ENCODE results near the gene ADAMTS6. TPM values are rescaled to one million over a fixed set of nuclear protein-coding genes. Genes with fewer than 3 reads are reported as not detected.

ADAMTS6 gene
- total and polyA plus RNA-seq, 5 donors from 2014 or later = 0.03 to 1.5 (median 0.14) TPM; not detected in 1

GRCh38 chr5:65462139-65462705 is 19.5 kb downstream of the ADAMTS6 start:
- no peak for ATAC-seq (ENCODE audit: low read depth in 2 of 2)
- no peaks in the 10 kb centered on the region for H3K27me3 Mint-ChIP-seq
- Histone ChIP-seq H3K4me1 (ENCODE audit: control insufficient read depth, insufficient read depth, low read length, poor library complexity, severe bottlenecking) (no peaks in the 10 kb centered on the region), H3K27ac (ENCODE audit: insufficient read depth, low read length, poor library complexity, severe bottlenecking) (no peak overlapping the region), H3K4me3 (ENCODE audit: low read depth, low read length) (no peak overlapping the region), H3K36me3 (ENCODE audit: control insufficient read depth, insufficient read depth, low read length) (no peaks in the 10 kb centered on the region), H3K27me3 (ENCODE audit: control insufficient read depth, insufficient read depth, low read length) (peaks cover 16% of the 10 kb centered on the region), H3K9me3 (ENCODE audit: control insufficient read depth in 2 of 2, low read length in 2 of 2) (no peaks in the 10 kb centered on the region)
- H3K4me1 Mint-ChIP-seq = no peaks in the 10 kb centered on the region
- DNase-seq = no peak
- peaks cover 0 to 1% (median 0%) of the 10 kb centered on the region in 7 donors for H3K9me3 Mint-ChIP-seq
- no peak overlapping the region for H3K27ac Mint-ChIP-seq
- peaks cover 4% of the 10 kb centered on the region for H3K36me3 Mint-ChIP-seq
- no peak overlapping the region for H3K4me3 Mint-ChIP-seq

GRCh38 chr5:65461490-65461889 is 20.2 kb downstream of the ADAMTS6 start:
- no peak for DNase-seq
- peaks cover 4% of the 10 kb centered on the region for H3K36me3 Mint-ChIP-seq
- H3K4me1 Mint-ChIP-seq = no peaks in the 10 kb centered on the region
- no peak overlapping the region for H3K4me3 Mint-ChIP-seq
- H3K36me3 ChIP-seq (ENCODE audit: control insufficient read depth, insufficient read depth, low read length) = no peaks in the 10 kb centered on the region
- peaks cover 0 to 1% (median 0%) of the 10 kb centered on the region in 7 donors for H3K9me3 Mint-ChIP-seq
- no peak overlapping the region for H3K27ac Mint-ChIP-seq
- H3K4me3 ChIP-seq (ENCODE audit: low read depth, low read length) = no peak overlapping the region
- peaks cover 16% of the 10 kb centered on the region for H3K27me3 ChIP-seq (ENCODE audit: control insufficient read depth, insufficient read depth, low read length)
- H3K27me3 Mint-ChIP-seq = no peaks in the 10 kb centered on the region
- H3K4me1 ChIP-seq (ENCODE audit: control insufficient read depth, insufficient read depth, low read length, poor library complexity, severe bottlenecking) = no peaks in the 10 kb centered on the region
- H3K27ac ChIP-seq (ENCODE audit: insufficient read depth, low read length, poor library complexity, severe bottlenecking) = no peak overlapping the region
- no peaks in the 10 kb centered on the region for H3K9me3 ChIP-seq (ENCODE audit: control insufficient read depth in 2 of 2, low read length in 2 of 2)
- no peak for ATAC-seq (ENCODE audit: low read depth in 2 of 2)

GRCh38 chr5:65459995-65460394 is 21.7 kb downstream of the ADAMTS6 start:
- Mint-ChIP-seq H3K9me3 (peaks cover 0 to 1% (median 0%) of the 10 kb centered on the region in 7 donors), H3K36me3 (peaks cover 4% of the 10 kb centered on the region), H3K27ac (no peak overlapping the region), H3K4me1 (no peaks in the 10 kb centered on the region), H3K4me3 (no peak overlapping the region), H3K27me3 (no peaks in the 10 kb centered on the region)
- Histone ChIP-seq H3K4me1 (ENCODE audit: control insufficient read depth, insufficient read depth, low read length, poor library complexity, severe bottlenecking) (no peaks in the 10 kb centered on the region), H3K27ac (ENCODE audit: insufficient read depth, low read length, poor library complexity, severe bottlenecking) (no peak overlapping the region), H3K9me3 (ENCODE audit: control insufficient read depth in 2 of 2, low read length in 2 of 2) (no peaks in the 10 kb centered on the region), H3K4me3 (ENCODE audit: low read depth, low read length) (no peak overlapping the region), H3K27me3 (ENCODE audit: control insufficient read depth, insufficient read depth, low read length) (peaks cover 12% of the 10 kb centered on the region), H3K36me3 (ENCODE audit: control insufficient read depth, insufficient read depth, low read length) (no peaks in the 10 kb centered on the region)
- ATAC-seq (ENCODE audit: low read depth in 2 of 2) (no peak), DNase-seq (no peak)

- Mint-ChIP-seq H3K4me1 (no peaks in the 10 kb centered on the region), H3K27me3 (no peaks in the 10 kb centered on the region), H3K27ac (no peak overlapping the region), H3K9me3 (peaks cover 0 to 1% (median 0%) of the 10 kb centered on the region in 7 donors), H3K36me3 (peaks cover 4% of the 10 kb centered on the region), H3K4me3 (no peak overlapping the region)
- ATAC-seq (ENCODE audit: low read depth in 2 of 2) = no peak
- Histone ChIP-seq H3K4me1 (ENCODE audit: control insufficient read depth, insufficient read depth, low read length, poor library complexity, severe bottlenecking) (no peaks in the 10 kb centered on the region), H3K27ac (ENCODE audit: insufficient read depth, low read length, poor library complexity, severe bottlenecking) (no peak overlapping the region), H3K9me3 (ENCODE audit: control insufficient read depth in 2 of 2, low read length in 2 of 2) (no peaks in the 10 kb centered on the region), H3K27me3 (ENCODE audit: control insufficient read depth, insufficient read depth, low read length) (peaks cover 2% of the 10 kb centered on the region), H3K36me3 (ENCODE audit: control insufficient read depth, insufficient read depth, low read length) (no peaks in the 10 kb centered on the region), H3K4me3 (ENCODE audit: low read depth, low read length) (no peak overlapping the region)
- no peak for DNase-seq
These were observed 26.7 kb downstream of the ADAMTS6 start for GRCh38 chr5:65455064-65455463.

- H3K4me1 ChIP-seq (ENCODE audit: control insufficient read depth, insufficient read depth, low read length, poor library complexity, severe bottlenecking) = no peaks in the 10 kb centered on the region
- H3K9me3 ChIP-seq (ENCODE audit: control insufficient read depth in 2 of 2, low read length in 2 of 2) = no peaks in the 10 kb centered on the region
- DNase-seq (no peak), ATAC-seq (ENCODE audit: low read depth in 2 of 2) (no peak)
- H3K36me3 ChIP-seq (ENCODE audit: control insufficient read depth, insufficient read depth, low read length) = no peaks in the 10 kb centered on the region
- Mint-ChIP-seq H3K27me3 (no peaks in the 10 kb centered on the region), H3K4me3 (no peak overlapping the region), H3K9me3 (no peaks in the 10 kb centered on the region), H3K27ac (no peak overlapping the region), H3K4me1 (no peaks in the 10 kb centered on the region), H3K36me3 (no peaks in the 10 kb centered on the region)
- H3K27ac ChIP-seq (ENCODE audit: insufficient read depth, low read length, poor library complexity, severe bottlenecking) = no peak overlapping the region
- H3K4me3 ChIP-seq (ENCODE audit: low read depth, low read length) = no peak overlapping the region
- peaks cover 2% of the 10 kb centered on the region for H3K27me3 ChIP-seq (ENCODE audit: control insufficient read depth, insufficient read depth, low read length)
These were observed 30.3 kb downstream of the ADAMTS6 start for GRCh38 chr5:65451436-65451835.

- Mint-ChIP-seq H3K27ac (no peak overlapping the region), H3K36me3 (peaks cover 3% of the 10 kb centered on the region), H3K9me3 (peaks cover 0 to 2% (median 0%) of the 10 kb centered on the region in 7 donors), H3K4me1 (no peaks in the 10 kb centered on the region), H3K27me3 (peaks cover 8% of the 10 kb centered on the region), H3K4me3 (no peak overlapping the region)
- no peak for ATAC-seq (ENCODE audit: low read depth in 2 of 2)
- Histone ChIP-seq H3K27me3 (ENCODE audit: control insufficient read depth, insufficient read depth, low read length) (peaks cover 2% of the 10 kb centered on the region), H3K9me3 (ENCODE audit: control insufficient read depth in 2 of 2, low read length in 2 of 2) (no peaks in the 10 kb centered on the region), H3K36me3 (ENCODE audit: control insufficient read depth, insufficient read depth, low read length) (no peaks in the 10 kb centered on the region), H3K27ac (ENCODE audit: insufficient read depth, low read length, poor library complexity, severe bottlenecking) (no peak overlapping the region), H3K4me3 (ENCODE audit: low read depth, low read length) (no peak overlapping the region), H3K4me1 (ENCODE audit: control insufficient read depth, insufficient read depth, low read length, poor library complexity, severe bottlenecking) (no peaks in the 10 kb centered on the region)
- DNase-seq = no peak
These were observed 35.0 kb downstream of the ADAMTS6 start for GRCh38 chr5:65446682-65447081.

GRCh38 chr5:65441800-65442199 is 39.9 kb downstream of the ADAMTS6 start:
- Mint-ChIP-seq H3K36me3 (peaks cover 3% of the 10 kb centered on the region), H3K27ac (no peak overlapping the region), H3K27me3 (peaks cover 8% of the 10 kb centered on the region), H3K4me3 (no peak overlapping the region), H3K4me1 (no peaks in the 10 kb centered on the region), H3K9me3 (peaks cover 0 to 2% (median 0%) of the 10 kb centered on the region in 7 donors)
- no peaks in the 10 kb centered on the region for H3K4me1 ChIP-seq (ENCODE audit: control insufficient read depth, insufficient read depth, low read length, poor library complexity, severe bottlenecking)
- H3K9me3 ChIP-seq (ENCODE audit: control insufficient read depth in 2 of 2, low read length in 2 of 2) = no peaks in the 10 kb centered on the region
- H3K36me3 ChIP-seq (ENCODE audit: control insufficient read depth, insufficient read depth, low read length) = no peaks in the 10 kb centered on the region
- ATAC-seq (ENCODE audit: low read depth in 2 of 2) (no peak), DNase-seq (no peak)
- no peak overlapping the region for H3K4me3 ChIP-seq (ENCODE audit: low read depth, low read length)
- H3K27ac ChIP-seq (ENCODE audit: insufficient read depth, low read length, poor library complexity, severe bottlenecking) = no peak overlapping the region
- no peaks in the 10 kb centered on the region for H3K27me3 ChIP-seq (ENCODE audit: control insufficient read depth, insufficient read depth, low read length)

- Histone ChIP-seq H3K36me3 (ENCODE audit: control insufficient read depth, insufficient read depth, low read length) (no peaks in the 10 kb centered on the region), H3K27ac (ENCODE audit: insufficient read depth, low read length, poor library complexity, severe bottlenecking) (no peak overlapping the region), H3K9me3 (ENCODE audit: control insufficient read depth in 2 of 2, low read length in 2 of 2) (no peaks in the 10 kb centered on the region), H3K27me3 (ENCODE audit: control insufficient read depth, insufficient read depth, low read length) (no peaks in the 10 kb centered on the region), H3K4me1 (ENCODE audit: control insufficient read depth, insufficient read depth, low read length, poor library complexity, severe bottlenecking) (no peaks in the 10 kb centered on the region), H3K4me3 (ENCODE audit: low read depth, low read length) (no peak overlapping the region)
- Mint-ChIP-seq H3K9me3 (peaks cover 0 to 2% (median 0%) of the 10 kb centered on the region in 7 donors), H3K27me3 (peaks cover 4% of the 10 kb centered on the region), H3K36me3 (peaks cover 3% of the 10 kb centered on the region), H3K27ac (no peak overlapping the region), H3K4me3 (no peak overlapping the region), H3K4me1 (no peaks in the 10 kb centered on the region)
- no peak for ATAC-seq (ENCODE audit: low read depth in 2 of 2)
- no peak for DNase-seq
These were observed 41.3 kb downstream of the ADAMTS6 start for GRCh38 chr5:65440456-65440855.

Data from CD4-positive, CD25-positive, alpha-beta regulatory T cell (primary cell).